ENCODE measurements around the gene KCNJ6.

The KCNJ6 gene

GRCh38 chr21:37821092-37821491, 95.2 kb downstream of the KCNJ6 start:
- Histone ChIP-seq H3F3A (ENCODE audit: insufficient read depth) (no peaks in the 10 kb centered on the region), H3K4me2 (ENCODE audit: low read depth, low read length, poor library complexity, severe bottlenecking) (no peak overlapping the region), H3K4me3 (ENCODE audit: insufficient read depth, low read length, poor library complexity, severe bottlenecking) (no peak overlapping the region), H3K36me3 (ENCODE audit: low read length) (no peaks in the 10 kb centered on the region), H3K27ac (ENCODE audit: low read depth, low read length) (no peak overlapping the region), H3K9me2 (replicated peaks; ENCODE audit: insufficient read depth, low read length) (no peaks in the 10 kb centered on the region), H3K9ac (ENCODE audit: low read length) (no peak overlapping the region), H3K27me3 (ENCODE audit: low read length) (no peaks in the 10 kb centered on the region), H3K79me2 (ENCODE audit: insufficient read depth, low read length) (no peaks in the 10 kb centered on the region), H4K20me1 (ENCODE audit: low read depth, low read length) (no peaks in the 10 kb centered on the region), H3K9me3 (ENCODE audit: insufficient read depth, low read length) (no peaks in the 10 kb centered on the region), H2AFZ (ENCODE audit: low read depth, low read length, severe bottlenecking) (no peak overlapping the region)
- TF ChIP-seq CTCF (IDR thresholded peaks at IDR 0.05; ENCODE audit: insufficient read depth, low read length, poor library complexity, severe bottlenecking) (no peak), EZH2phosphoT487 (conservative IDR thresholded peaks at IDR 0.05; ENCODE audit: low read length) (no peak)

- H2AFZ ChIP-seq (ENCODE audit: low read depth, low read length, severe bottlenecking) = no peak overlapping the region
- H3F3A ChIP-seq (ENCODE audit: insufficient read depth) = no peaks in the 10 kb centered on the region
- no peak overlapping the region for H3K27ac ChIP-seq (ENCODE audit: low read depth, low read length)
- H3K9ac ChIP-seq (ENCODE audit: low read length) = no peak overlapping the region
- H3K4me3 ChIP-seq (ENCODE audit: insufficient read depth, low read length, poor library complexity, severe bottlenecking) = no peak overlapping the region
- no peaks in the 10 kb centered on the region for H3K36me3 ChIP-seq (ENCODE audit: low read length)
- H3K79me2 ChIP-seq (ENCODE audit: insufficient read depth, low read length) = no peaks in the 10 kb centered on the region
- no peaks in the 10 kb centered on the region for H3K9me3 ChIP-seq (ENCODE audit: insufficient read depth, low read length)
- H3K27me3 ChIP-seq (ENCODE audit: low read length) = no peaks in the 10 kb centered on the region
- TF ChIP-seq EZH2phosphoT487 (conservative IDR thresholded peaks at IDR 0.05; ENCODE audit: low read length) = no peak
- no peak for TF ChIP-seq CTCF (IDR thresholded peaks at IDR 0.05; ENCODE audit: insufficient read depth, low read length, poor library complexity, severe bottlenecking)
- no peaks in the 10 kb centered on the region for H3K9me2 ChIP-seq (replicated peaks; ENCODE audit: insufficient read depth, low read length)
- H4K20me1 ChIP-seq (ENCODE audit: low read depth, low read length) = no peaks in the 10 kb centered on the region
- H3K4me2 ChIP-seq (ENCODE audit: low read depth, low read length, poor library complexity, severe bottlenecking) = no peak overlapping the region
Measured at GRCh38 chr21:37819372-37819771, 96.9 kb downstream of the KCNJ6 start.

- H2AFZ ChIP-seq (ENCODE audit: low read depth, low read length, severe bottlenecking) = no peak overlapping the region
- no peaks in the 10 kb centered on the region for H3K9me2 ChIP-seq (replicated peaks; ENCODE audit: insufficient read depth, low read length)
- H3K9me3 ChIP-seq (ENCODE audit: insufficient read depth, low read length) = no peaks in the 10 kb centered on the region
- no peak overlapping the region for H3K27ac ChIP-seq (ENCODE audit: low read depth, low read length)
- H4K20me1 ChIP-seq (ENCODE audit: low read depth, low read length) = no peaks in the 10 kb centered on the region
- no peak overlapping the region for H3K4me2 ChIP-seq (ENCODE audit: low read depth, low read length, poor library complexity, severe bottlenecking)
- H3F3A ChIP-seq (ENCODE audit: insufficient read depth) = no peaks in the 10 kb centered on the region
- H3K9ac ChIP-seq (ENCODE audit: low read length) = no peak overlapping the region
- H3K36me3 ChIP-seq (ENCODE audit: low read length) = no peaks in the 10 kb centered on the region
- TF ChIP-seq CTCF (IDR thresholded peaks at IDR 0.05; ENCODE audit: insufficient read depth, low read length, poor library complexity, severe bottlenecking) (no peak), EZH2phosphoT487 (conservative IDR thresholded peaks at IDR 0.05; ENCODE audit: low read length) (no peak)
- no peaks in the 10 kb centered on the region for H3K79me2 ChIP-seq (ENCODE audit: insufficient read depth, low read length)
- H3K4me3 ChIP-seq (ENCODE audit: insufficient read depth, low read length, poor library complexity, severe bottlenecking) = no peak overlapping the region
- H3K27me3 ChIP-seq (ENCODE audit: low read length) = no peaks in the 10 kb centered on the region
Measured at GRCh38 chr21:37817242-37817641, 99.0 kb downstream of the KCNJ6 start.

All from SU-DHL-6 (cell line).